GM12878 (cell line): Measurements from ENCODE around the gene CDKN2AIPNL.

Experiments
- BCLAF1 ChIP-seq: fragments of 450-650 bp; IDR thresholded peaks from 2 replicates; pipeline ENCODE4 v1.6.1; 2017; ENCODE audit warnings: antibody characterized with exemption, mild to moderate bottlenecking, moderate library complexity
- CHD2 ChIP-seq: IDR thresholded peaks from 2 replicates; pipeline ENCODE4 v1.6.1; 2011; ENCODE audit warnings: low read depth, low read length, improper control_type of control experiment, borderline replicate concordance
- CTCF ChIP-seq, 3 experiments: IDR thresholded peaks in 2 of 3; conservative IDR thresholded peaks in 1 of 3; 2 replicates each; pipeline ENCODE4 v1.5.1; 2011; ENCODE audit warnings: low read depth in 3 of 3, low read length in 3 of 3, mild to moderate bottlenecking in 3 of 3, control low read depth in 2 of 3, moderate library complexity in 2 of 3, inconsistent platforms in 1 of 3, mixed read lengths in 1 of 3; ENCODE audit not compliant: control insufficient read depth in 2 of 3, insufficient read depth in 1 of 3; ENCODE audit errors: extremely low read depth in 1 of 3
- POLR2A ChIP-seq: IDR thresholded peaks from 2 replicates; pipeline ENCODE4 v1.6.1; 2011; ENCODE audit warnings: low read depth, mild to moderate bottlenecking, low read length
- POLR2AphosphoS5 ChIP-seq: IDR thresholded peaks from 2 replicates; pipeline ENCODE4 v1.6.1; 2011; ENCODE audit warnings: mild to moderate bottlenecking, low read length, inconsistent platforms
- SRF ChIP-seq, 2 experiments: IDR thresholded peaks; 2 replicates each; pipeline ENCODE4 v1.6.1; 2011; ENCODE audit warnings: low read depth in 2 of 2, low read length in 2 of 2, mild to moderate bottlenecking in 1 of 2, moderate library complexity in 1 of 2
- USF2 ChIP-seq: IDR thresholded peaks from 2 replicates; pipeline ENCODE4 v1.6.1; 2011; ENCODE audit warnings: low read depth, low read length, improper control_type of control experiment, borderline replicate concordance

- TF ChIP-seq SRF (IDR thresholded peaks at IDR 0.05; ENCODE audit: low read depth in 2 of 2, low read length in 2 of 2) (no peak), CTCF (IDR thresholded peaks at IDR 0.05 in 2 of 3, conservative IDR thresholded peaks at IDR 0.05 in 1 of 3; ENCODE audit: control insufficient read depth in 2 of 3, extremely low read depth in 1 of 3, insufficient read depth in 1 of 3, low read depth in 3 of 3, low read length in 3 of 3) (no peak), CHD2 (no peak), BCLAF1 (no peak), USF2 (no peak), POLR2A (no peak), POLR2AphosphoS5 (no peak)
Measured at GRCh38 chr5:134406390-134406789, 5.3 kb downstream of the CDKN2AIPNL start.
